SK-N-MC (cell line): ENCODE measurements around the gene CBFA2T2.
"Not testable (repeated sequence)": the region's sequence is repeated elsewhere in the genome, so short reads cannot be mapped to it uniquely, and the experiment has no call there.

Experiments
- DNase-seq: peaks from one replicate; pipeline ENCODE4 v3.0.0-alpha.2; 2011; ENCODE audit warnings: low read depth, low spot score
- H3K27ac ChIP-seq: fragments of 200-600 bp; sonication (generic); 2 replicates; pipeline ENCODE4 v1.5.1; 2016; ENCODE audit warnings: mixed run types
- H3K36me3 ChIP-seq: fragments of 200-600 bp; sonication (generic); 2 replicates; pipeline ENCODE4 v1.6.1; 2017; ENCODE audit warnings: antibody characterized with exemption, low read length, mixed read lengths; ENCODE audit not compliant: insufficient read depth
- H3K4me3 ChIP-seq: fragments of 200-600 bp; sonication (generic); 2 replicates; pipeline ENCODE4 v1.5.1; 2016
- H3K9ac ChIP-seq: fragments of 200-600 bp; sonication (generic); 2 replicates; pipeline ENCODE4 v1.8.0; 2017; ENCODE audit warnings: mixed run types, mixed read lengths; ENCODE audit not compliant: insufficient read length
- H3K9me3 ChIP-seq: fragments of 200-600 bp; sonication (generic); 2 replicates; pipeline ENCODE4 v1.6.1; 2017; ENCODE audit warnings: low read depth, mild to moderate bottlenecking, antibody characterized with exemption, low read length, moderate library complexity, mixed read lengths
- FOXP2 ChIP-seq: optimal IDR thresholded peaks from 2 replicates; pipeline ENCODE3; 2011; ENCODE audit warnings: mild to moderate bottlenecking, moderate library complexity; ENCODE audit not compliant: insufficient read depth; ENCODE audit errors: extremely low read length, control extremely low read depth

CBFA2T2 gene

GRCh38 chr20:33697129-33697528, 207.2 kb downstream of the CBFA2T2 start:
- no peaks in the 10 kb centered on the region for H3K36me3 ChIP-seq
- no peak for DNase-seq
- H3K9me3 ChIP-seq, result no peaks in the 10 kb centered on the region
- no peak for TF ChIP-seq FOXP2
- no peak overlapping the region for H3K27ac ChIP-seq
- H3K4me3 ChIP-seq, result no peak overlapping the region
- no peak overlapping the region for H3K9ac ChIP-seq

GRCh38 chr20:33698966-33699365, 209.1 kb downstream of the CBFA2T2 start:
- H3K4me3 ChIP-seq, H3K9ac ChIP-seq, DNase-seq, H3K9me3 ChIP-seq, H3K36me3 ChIP-seq, H3K27ac ChIP-seq: not testable (repeated sequence)
